ENCODE measurements around the gene FHAD1.
"Not testable (repeated sequence)": the region's sequence is repeated elsewhere in the genome, so short reads cannot be mapped to it uniquely, and the experiment has no call there.

Gene FHAD1

DNA sequence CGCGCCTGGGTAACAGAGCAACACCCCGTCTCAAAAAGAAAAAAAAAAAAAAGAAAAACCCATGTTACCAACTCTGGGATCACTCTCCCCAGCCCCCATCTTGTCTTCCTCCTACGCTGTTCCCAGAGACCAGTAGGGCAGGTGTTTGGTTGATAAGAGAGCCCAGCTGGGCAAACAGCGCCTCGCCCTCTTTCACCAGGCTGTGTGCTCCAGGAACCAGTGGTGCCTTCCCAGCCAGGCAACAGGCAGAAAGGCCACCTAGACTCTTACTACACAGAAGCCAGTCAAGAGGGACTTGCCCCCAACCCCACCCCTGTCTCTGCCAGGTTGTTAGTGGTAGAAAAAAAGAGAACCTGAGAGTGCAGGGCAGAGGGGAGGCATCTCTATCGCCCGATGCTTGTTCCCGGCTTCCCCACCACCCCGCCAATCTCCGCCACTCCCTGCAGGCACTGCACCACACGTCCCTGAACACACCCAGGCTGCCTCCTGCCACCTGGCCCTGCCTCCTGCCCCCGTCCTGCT, 177.2 kb downstream of the FHAD1 start:
- peak in 1 of 2 experiments; percentile 29 for DNase-seq

DNA sequence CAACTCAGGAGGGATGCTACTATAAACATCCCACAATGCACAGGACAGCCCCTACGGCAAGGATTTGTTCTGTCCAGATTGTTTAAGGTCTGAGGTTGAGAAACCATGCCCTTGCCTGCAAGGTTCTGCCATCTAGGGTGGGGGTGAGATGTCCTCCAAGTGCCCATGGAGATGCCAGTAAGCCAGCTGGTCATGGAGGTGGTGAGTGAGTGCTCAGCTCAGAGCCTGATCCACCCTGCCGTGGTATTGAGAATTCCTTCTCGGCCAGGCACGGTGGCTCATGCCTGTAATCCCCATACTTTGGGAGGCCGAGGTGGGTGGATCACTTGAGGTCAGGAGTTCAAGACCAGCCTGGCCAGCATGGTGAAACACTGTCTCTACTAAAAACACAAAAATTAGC, 178.0 kb downstream of the FHAD1 start:
- DNase-seq, result no peak

DNA sequence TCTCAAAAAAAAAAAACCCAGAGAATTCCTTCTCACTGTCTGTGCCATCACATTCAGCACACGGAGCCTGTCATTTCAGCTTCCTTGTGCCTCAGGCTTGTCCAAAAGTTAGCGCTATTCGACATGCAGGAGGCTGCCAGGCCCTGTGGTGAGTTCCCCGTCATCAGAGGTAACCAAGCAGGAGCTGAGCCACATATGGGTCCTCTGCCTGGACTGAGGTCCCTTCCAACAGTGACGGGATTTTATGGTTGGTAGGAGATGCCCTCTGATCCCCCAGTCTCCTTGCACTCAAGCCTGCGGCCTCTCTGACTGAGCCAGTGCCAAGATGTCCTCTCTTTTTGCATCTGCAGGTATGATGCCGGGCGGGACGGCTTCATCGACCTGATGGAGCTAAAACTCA, 178.5 kb downstream of the FHAD1 start:
- no peak for DNase-seq

DNA sequence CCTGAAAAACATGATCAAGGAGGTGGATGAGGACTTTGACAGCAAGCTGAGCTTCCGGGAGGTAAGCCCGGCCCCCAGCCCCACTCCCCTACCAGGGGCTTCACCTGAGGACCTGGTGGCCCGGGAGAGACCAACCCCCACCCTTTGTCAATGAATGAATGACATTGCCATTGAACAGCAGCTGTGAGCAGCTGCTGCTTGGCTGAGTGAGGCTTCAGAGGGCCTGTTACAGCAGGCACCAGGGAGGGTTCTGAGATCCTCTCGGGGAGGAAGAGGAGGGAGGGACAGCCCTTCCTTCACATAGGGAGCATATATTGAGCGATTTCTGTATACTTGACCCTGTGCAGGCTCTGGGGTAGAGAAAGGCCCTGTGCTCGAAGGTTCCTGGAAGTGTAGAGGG, 178.9 kb downstream of the FHAD1 start:
- no peak for DNase-seq

DNA sequence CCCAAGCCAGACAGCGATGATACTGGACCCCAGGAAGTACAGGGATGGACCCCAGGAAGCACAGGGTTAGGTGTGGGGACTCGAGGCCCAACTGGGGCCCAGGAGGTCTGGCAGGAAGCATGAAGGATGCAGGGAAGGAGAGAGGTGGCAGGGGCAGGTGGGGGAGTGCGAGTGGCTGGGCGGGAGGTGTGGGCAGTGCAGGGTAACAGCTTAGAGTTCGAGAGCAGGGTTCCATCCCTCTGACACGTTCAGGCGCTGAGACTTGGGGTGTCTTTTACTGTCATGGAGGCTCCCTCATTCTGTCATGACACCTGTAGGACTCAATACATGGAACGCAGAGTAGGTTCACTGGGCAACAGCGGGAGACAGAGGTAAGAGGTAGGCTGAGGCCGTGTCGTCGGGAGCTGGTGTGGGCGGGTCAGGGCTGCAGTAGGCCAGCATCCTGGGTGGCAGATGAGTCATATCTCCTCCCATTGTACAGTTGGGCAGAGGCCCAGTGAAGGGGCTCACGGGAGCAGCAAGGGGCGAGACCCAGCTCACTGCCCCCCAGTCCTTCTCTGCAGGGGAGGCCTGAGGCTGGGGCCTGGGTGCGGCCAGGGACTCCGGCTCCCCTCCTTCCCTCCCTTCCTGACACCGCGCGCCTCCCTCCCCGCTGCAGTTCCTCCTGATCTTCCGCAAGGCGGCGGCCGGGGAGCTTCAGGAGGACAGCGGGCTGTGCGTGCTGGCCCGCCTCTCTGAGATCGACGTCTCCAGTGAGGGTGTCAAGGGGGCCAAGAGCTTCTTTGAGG, 179.7 kb downstream of the FHAD1 start:
- DNase-seq, result no peak

DNA sequence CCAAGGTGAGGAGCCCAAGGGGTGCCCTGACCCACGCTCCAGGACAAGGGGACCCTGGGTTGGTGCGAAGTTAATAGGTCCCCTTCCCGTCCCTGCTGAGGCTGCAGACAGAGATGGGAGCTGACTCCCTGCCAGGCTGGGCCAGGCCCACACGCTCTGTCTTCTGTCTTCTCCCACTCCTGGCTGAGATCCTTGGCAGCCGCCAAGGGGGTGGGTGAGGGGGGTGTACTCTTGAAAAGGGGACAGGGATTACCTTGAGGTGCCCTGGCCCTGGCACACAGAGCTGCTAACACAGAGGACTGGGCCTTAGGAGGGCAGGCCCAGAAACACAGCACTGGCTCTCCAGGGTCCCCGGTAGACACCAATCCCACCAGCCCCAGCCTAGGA, 180.2 kb downstream of the FHAD1 start:
- no peak for DNase-seq

DNA sequence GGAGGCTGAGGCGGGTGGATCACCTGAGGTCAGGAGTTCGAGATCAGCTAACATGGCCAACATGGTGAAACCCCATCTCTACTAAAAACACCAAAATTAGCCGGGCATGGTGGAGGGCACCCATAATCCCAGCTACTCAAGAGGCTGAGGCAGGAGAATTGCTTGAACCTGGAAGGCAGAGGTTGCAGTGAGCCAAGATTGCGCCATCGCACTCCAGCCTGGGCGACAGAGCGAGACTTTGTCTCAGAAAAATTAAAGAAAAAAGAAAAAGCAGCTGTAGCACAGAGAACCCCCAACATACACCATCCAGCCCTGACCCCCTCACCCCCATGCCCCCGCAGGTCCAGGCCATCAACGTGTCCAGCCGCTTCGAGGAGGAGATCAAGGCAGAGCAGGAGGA, 181.2 kb downstream of the FHAD1 start:
- DNase-seq, result not testable (repeated sequence)

DNA sequence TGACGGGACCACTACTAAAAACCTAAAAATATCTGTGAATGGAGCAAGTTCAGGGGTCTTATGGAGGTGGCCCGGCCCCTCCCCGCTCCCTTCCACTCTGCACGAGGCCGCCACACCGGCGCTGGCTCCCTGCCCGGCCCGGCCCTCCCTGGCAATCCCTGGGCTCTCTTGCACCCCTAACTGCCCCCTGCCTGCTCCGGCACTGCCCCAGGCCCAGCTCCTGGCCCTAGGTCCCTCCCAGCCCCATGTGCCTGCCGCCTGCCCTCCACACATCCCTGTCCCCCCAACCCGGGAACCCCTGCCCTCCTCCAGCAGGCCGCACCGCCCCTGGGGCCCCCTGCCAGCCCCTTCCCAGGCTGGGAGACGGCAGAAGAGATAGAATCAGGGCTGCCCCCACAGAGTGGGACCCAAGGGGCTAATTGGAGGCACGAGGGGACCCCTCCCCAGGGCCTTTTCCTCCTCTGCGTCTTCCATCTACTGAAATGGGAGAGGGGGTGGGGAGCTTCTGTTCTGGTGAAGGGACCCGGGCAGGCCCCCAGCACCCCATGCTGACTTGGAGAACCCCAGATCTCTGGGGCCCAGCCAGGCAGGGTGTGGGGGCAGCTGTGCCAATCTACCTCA, 181.9 kb downstream of the FHAD1 start:
- DNase-seq, result no peak

DNA sequence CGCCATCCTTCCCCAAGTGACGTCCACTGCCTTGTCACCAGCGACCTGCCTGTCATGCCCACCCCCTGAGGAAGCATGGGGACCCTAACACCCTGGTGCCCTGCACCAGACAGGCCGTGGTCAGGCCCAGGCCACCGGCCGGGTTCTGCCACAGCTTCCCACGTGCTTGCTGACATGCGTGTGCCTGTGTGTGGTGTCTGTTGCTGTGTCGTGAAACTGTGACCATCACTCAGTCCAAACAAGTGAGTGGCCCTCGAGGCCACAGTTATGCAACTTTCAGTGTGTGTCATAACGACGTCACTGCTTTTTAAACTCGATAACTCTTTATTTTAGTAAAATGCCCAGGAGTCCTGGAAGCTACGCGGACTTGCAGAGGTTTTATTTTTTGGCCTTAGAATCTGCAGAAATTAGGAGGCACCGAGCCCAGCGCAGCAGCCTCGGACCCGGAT, 182.7 kb downstream of the FHAD1 start:
- no peak for DNase-seq

DNA sequence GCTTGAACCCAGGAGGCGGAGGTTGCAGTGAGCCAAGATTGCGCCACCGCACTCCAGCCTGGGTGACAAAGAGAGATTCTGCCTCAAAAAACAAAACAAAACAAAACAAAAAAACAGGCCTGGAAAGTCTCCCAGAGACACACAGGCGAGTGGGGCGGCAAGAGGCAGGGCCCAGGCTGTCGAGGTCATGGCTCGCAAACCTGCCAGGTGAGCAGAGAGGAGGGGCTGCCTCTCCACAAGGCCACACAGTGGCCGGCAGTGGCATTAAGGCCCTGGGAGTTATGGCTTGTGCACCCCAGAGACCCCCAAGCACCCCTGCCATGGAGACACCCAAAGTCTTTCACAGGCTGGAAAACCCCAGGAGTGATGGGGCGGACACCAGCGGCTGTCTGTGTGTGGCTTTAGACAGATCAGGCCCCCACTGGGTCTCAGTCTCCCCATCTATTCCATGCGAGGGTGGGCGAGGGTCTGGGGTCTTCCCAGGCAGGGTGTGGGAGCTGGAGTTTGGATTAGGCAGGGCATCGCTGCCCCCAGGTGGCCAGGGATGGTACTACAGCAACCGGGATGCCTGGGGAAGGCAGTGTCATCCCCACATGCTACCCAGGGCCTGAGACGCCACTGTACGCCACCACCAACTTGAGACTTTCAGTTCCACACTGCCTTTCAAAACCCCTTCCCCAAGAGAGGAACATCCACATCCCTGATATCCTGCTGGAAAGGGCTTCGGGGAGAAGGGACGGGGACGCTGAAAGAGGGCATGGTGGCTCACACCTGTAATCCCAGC, 184.0 kb downstream of the FHAD1 start:
- peak; percentile 5 to 54 for DNase-seq

DNA sequence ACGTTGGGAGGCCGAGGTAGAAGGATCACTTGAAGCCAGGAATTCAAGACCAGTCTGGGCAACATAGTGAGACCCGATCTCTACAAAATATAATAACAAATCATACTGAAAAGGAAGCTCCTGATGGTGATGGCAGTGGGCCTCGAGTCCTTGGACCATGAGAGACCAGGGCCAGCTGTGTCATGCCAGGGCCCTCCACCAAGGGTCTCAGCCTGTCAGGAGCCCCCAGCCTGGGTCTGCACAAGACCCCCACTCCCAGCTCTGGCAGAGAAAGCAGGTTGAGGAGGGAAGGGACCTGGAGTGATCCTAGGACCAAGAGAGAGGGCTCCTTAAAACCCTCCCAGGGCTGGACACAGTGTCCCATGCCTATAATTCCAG, 184.5 kb downstream of the FHAD1 start:
- DNase-seq, result no peak

DNA sequence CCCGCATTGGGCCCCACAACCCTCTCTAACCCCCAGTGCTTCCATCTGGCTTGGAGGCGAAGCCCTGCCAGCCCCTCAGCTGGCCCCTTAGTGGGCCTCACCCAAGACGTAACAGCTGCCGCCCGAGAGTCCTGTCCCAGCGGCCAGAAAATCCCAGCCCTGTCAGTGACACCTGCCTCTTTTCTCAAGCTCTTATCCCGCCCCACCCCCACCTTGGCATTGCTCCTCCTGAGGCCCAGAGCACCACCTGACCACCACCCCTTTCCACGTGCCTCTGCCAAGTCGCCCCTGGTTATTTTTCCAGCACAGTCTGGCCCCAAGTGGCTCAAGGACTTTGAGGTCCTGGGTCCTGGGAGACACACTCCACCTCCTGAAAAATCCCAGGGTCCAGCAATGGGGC, 185.3 kb downstream of the FHAD1 start:
- peak; percentile 63 to 90 for DNase-seq

DNA sequence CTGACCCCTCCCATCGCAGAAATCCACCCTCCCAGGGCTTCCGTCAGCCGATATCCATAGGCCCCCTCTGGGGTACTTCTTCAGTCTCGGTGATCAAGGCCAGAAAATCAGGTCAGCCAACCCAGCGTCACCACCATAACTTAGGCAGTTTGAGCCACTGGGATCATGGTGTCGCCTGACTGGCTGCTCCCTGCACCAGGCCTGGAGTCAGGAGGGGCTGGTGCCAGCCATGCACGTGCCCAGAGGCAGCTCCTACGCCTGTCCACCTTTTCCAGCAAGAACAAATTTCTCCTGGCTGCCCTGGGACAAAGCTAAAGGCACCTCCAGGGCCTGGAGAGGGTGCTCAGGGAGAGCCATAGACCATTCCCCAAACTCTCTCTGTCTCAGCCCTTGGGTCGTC, 186.4 kb downstream of the FHAD1 start:
- DNase-seq, result no peak

DNA sequence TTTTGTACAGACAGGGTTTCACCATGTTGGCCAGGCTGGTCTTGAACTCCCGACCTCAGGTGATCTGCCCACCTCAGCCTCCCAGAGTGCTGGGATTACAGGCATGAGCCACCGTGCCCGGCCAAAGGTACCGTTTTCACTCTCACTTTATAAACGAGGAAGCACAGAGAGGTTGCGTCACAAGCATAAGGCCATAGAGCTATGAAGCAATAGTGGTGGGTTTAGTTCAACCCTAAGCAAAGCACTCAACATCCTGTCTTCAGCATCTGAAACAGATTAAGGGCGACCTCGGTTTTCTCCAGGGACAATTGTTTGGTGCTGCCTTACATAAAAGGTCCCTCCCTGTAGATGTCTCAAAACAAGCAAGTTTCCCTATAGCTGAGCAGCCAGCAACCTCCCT, 187.7 kb downstream of the FHAD1 start:
- DNase-seq, result not testable (repeated sequence)

DNA sequence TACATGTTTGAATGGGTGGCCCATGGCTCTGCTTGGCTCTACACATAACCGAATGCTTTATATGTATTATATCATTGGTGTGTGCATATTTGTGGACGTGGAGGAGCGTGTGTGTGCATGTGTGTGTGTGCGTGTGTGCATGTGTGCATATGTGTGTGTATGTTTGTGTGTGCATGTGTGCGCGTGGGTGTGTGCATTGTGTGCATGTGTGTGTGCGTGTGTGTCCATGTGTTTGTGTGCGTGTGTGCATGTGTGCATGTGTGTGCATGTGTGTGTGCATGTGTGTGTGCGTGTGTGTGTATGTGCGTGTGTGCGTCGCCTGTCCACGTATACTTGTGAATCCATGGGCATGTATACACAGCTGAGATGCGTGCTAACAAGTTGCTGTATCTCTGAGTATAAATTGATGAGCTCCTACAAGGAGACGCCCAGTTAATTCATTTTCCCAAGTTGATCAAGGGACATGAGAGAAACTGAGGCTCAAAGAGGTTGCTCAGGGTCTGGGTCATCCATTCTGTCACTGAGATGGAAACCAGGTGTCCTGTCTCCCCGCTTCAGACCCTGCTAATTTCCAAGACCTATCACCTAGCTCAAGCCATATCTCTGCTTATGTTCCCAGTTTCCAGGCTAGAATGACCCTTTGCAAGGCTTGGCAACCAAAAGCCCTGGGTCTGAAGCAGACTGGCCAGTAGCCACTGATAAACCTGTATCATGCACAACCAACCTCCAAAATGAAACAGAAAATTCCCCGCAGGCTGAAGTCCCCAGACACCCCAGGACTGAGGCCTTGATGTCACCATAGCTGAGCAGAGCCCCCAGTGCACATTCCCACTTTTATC, 188.4 kb downstream of the FHAD1 start:
- no peak for DNase-seq

DNA sequence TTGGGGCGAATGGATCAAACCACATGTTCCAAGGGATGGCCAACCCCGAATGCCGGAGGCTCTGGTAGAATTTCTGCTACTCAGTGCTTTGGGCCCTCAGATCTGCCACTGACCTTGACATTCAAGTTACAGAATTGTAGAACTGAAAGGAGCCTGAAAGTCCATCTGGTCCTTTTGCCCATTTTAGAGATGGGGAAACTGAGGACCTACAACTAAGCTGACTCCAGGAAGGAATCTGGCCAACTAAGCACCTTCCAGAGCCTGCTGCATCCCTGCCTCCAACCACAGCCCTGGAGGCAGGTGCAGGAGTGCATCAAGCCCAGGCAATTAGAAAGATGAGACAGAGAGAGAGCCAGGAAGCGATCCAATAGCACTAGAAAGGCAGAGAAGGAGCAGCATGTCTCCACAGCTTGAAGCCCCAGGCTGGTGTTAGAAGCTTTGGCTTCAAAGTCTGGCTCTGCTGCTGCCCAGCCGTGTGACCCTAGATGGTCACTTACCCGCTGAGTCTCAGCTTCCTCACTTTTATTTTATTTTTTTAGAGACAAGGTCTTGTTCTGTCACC, 189.9 kb downstream of the FHAD1 start:
- no peak for DNase-seq

DNA sequence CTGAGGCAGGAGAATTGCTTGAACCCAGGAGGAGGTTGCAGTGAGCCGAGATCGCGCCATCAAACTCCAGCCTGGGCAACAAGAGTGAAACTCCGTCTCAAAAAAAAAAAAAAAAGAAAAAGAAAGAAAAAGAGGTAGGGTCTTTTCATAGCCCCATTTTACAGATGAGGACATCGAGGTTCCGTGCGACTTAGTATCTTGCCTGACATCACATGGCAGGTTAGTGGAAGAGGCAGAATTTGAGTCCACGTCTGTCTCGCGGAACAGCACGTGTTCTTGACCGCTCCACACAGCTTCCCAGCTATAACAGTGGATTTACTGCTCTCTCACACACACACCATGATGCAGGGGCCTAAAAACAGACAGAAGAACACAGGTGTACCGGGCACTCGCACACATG, 192.3 kb downstream of the FHAD1 start:
- DNase-seq, result no peak

DNA sequence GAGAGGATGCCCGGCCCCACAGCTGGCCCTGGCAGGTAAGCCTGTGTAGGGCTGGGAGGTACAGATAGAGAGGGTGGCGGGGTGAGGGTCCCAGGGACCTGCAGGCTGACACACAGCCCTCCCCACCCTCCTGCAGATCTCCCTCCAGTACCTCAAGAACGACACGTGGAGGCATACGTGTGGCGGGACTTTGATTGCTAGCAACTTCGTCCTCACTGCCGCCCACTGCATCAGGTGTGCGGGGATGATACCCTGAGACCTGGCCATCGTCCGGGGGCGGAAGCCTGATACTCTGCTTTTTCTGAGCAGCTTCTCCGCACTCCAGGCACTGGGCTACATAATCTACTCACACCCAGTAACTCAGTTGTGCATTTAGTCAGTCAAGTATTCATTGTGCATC, 193.3 kb downstream of the FHAD1 start:
- no peak for DNase-seq

DNA sequence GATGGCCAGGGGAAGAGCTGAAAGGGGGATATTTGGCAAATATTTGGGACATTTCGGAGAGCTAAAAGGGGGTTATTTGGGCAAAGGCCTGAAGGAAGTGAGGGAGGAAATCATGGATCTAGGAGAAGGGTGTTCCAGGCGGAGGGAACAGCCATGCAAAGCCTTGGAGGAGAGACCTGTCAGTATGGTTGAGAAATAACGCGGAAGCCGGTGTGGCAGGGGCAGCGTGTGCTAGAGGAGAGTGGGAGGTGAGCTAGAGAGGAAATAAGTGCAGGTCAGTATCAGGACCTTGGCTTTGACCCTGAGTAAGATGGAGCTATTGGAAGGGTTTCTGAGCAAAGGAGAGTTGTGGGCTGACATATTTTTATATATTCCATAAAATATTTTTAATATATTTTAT, 194.2 kb downstream of the FHAD1 start:
- DNase-seq, result no peak

DNA sequence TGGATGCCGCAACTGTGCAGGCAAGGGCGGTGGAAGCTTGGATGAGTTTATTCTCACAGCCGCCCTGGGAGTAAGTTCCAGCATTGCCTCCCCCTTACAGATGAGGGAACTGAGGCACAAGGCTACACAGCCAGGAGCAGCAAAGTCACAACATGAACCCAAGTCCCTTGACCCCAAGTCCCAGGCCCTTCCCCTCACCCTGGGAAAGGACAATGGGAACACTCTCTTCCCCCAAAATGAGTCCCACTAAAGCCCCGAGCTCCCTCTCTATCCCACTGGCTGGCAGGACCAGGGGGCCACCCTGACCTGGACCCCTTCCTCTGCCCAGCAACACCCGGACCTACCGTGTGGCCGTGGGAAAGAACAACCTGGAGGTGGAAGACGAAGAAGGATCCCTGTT, 195.1 kb downstream of the FHAD1 start:
- no peak for DNase-seq

DNA sequence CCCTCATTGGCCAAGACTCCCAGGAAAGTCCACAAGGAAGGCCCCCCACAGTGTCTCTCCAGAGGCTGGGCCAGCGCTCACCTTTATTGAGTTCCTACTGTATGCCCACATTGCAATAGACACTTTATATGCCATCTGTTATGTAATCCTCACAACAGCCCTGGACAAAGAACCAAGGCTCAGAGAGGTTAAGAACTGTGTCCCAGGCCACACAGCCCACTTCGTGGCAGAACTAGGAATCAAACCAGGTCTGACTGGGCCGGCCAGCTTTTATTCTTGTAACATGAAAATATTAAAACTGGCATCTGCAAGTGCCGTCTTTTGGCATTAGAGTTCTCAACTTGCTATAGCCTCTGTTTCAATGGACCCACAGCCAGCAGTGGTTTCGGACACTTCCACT, 195.7 kb downstream of the FHAD1 start:
- DNase-seq, result no peak

DNA sequence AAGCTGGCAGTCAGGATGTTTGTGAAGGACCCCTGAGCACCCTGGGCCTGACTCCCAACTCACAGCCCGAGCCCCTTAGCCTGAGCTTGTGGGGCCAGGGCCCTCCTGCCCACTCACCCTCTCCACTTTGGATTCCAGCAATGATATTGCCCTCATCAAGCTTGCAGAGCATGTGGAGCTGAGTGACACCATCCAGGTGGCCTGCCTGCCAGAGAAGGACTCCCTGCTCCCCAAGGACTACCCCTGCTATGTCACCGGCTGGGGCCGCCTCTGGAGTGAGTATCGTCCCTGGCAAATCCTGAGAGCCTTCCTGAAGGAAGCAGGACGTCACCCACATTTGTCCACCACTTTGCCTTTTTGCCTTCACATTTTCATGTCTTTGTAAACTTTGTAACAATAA, 196.3 kb downstream of the FHAD1 start:
- peak in 1 of 2 experiments; percentile 25 for DNase-seq
